GM12874 (cell line): ENCODE data around the gene SWI5.

Source experiments
- CTCF ChIP-seq: IDR thresholded peaks from 2 replicates; pipeline ENCODE4 v1.5.1; 2011; ENCODE audit warnings: low read depth, mild to moderate bottlenecking, control low read depth, low read length, moderate library complexity; ENCODE audit not compliant: insufficient read depth

The SWI5 gene

GRCh38 chr9:128276008-128276573, at the start of gene SWI5:
TSS of gene SWI5 (plus strand) at chr9:128276276.
- TF ChIP-seq CTCF: no peak

GRCh38 chr9:128226412-128226801, 49.7 kb upstream of the SWI5 start:
- TF ChIP-seq CTCF: no peak

GRCh38 chr9:128231638-128232527, 44.2 kb upstream of the SWI5 start:
- TF ChIP-seq CTCF: no peak

- TF ChIP-seq CTCF: no peak
Measured at GRCh38 chr9:128232528-128233428, 43.3 kb upstream of the SWI5 start.

- no peak for TF ChIP-seq CTCF
Measured at GRCh38 chr9:128233817-128234406, 42.2 kb upstream of the SWI5 start.

GRCh38 chr9:128242124-128242523, 34.0 kb upstream of the SWI5 start:
- no peak for TF ChIP-seq CTCF
